SK-N-SH (cell line): ENCODE data around the gene TSPAN4.

Experiments
- SMC3 ChIP-seq: IDR thresholded peaks from 2 replicates; pipeline ENCODE4 v1.6.1; 2012; ENCODE audit warnings: low read depth, low read length, improper control_type of control experiment
- TF ChIP-seq, protein P1 (sequence below): IDR thresholded peaks from 2 replicates; pipeline ENCODE4 v1.4.0; 2012; ENCODE audit warnings: low read depth, borderline replicate concordance
- TF ChIP-seq, protein P2 (sequence below): fragments of 150-350 bp; IDR thresholded peaks from 2 replicates; pipeline ENCODE4 v1.6.1; 2017; ENCODE audit warnings: antibody characterized with exemption, low read length, low read depth, borderline replicate concordance

DNA sequence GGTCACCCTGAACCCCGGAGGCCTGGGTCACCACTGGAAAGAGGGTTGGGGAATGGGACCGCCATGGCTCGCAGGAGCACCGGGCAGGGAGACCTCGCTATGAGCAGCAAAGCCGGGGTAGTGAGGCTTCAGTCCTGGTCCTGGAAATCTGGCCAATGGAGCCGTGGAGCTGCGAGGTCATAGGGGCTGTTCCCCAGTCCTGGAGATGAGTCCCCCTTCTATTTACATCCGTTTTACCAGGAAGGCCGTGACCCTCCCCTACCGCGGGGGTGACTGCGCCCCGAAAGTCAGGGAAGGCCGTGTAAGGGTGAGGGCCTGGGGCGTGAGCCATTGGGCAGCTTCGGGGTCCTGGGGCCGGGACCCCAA lies 38.1 kb upstream of the TSPAN4 start:
- TF ChIP-seq, protein P1, sequence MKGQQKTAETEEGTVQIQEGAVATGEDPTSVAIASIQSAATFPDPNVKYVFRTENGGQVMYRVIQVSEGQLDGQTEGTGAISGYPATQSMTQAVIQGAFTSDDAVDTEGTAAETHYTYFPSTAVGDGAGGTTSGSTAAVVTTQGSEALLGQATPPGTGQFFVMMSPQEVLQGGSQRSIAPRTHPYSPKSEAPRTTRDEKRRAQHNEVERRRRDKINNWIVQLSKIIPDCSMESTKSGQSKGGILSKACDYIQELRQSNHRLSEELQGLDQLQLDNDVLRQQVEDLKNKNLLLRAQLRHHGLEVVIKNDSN: no peak
- no peak for TF ChIP-seq SMC3
- TF ChIP-seq, protein P2, sequence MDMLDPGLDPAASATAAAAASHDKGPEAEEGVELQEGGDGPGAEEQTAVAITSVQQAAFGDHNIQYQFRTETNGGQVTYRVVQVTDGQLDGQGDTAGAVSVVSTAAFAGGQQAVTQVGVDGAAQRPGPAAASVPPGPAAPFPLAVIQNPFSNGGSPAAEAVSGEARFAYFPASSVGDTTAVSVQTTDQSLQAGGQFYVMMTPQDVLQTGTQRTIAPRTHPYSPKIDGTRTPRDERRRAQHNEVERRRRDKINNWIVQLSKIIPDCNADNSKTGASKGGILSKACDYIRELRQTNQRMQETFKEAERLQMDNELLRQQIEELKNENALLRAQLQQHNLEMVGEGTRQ: no peak
